Vagina (tissue), 2 donors: ENCODE data around the gene DPP10. TPM values are rescaled to one million over a fixed set of nuclear protein-coding genes. Genes with fewer than 3 reads are reported as not detected.

Experiments
- DNase-seq, 2 donors: peaks; one replicate each; pipeline ENCODE4 v3.0.0-alpha.2; 2017; ENCODE audit errors: extremely low spot score in 2 of 2
- H3K27ac ChIP-seq: fragments of 200-600 bp; sonication (generic); one replicate; pipeline ENCODE4 v1.5.1; 2019
- H3K27me3 ChIP-seq: fragments of 200-600 bp; sonication (generic); one replicate; pipeline ENCODE4 v1.5.1; 2019
- H3K36me3 ChIP-seq, 2 donors: fragments of 200-600 bp; sonication (generic); one replicate each; pipeline ENCODE4 v1.5.1; 2017 to 2019
- H3K4me1 ChIP-seq: fragments of 200-600 bp; sonication (generic); one replicate; pipeline ENCODE4 v1.5.1; 2019
- H3K4me3 ChIP-seq, 2 donors: fragments of 200-600 bp; sonication (generic); 1 replicate in 1 of 2; 2 replicates in 1 of 2; pipeline ENCODE4 v1.5.1; 2016 to 2019
- H3K9me3 ChIP-seq: fragments of 200-600 bp; sonication (generic); one replicate; pipeline ENCODE4 v1.5.1; 2019
- CTCF ChIP-seq, 3 experiments: fragments of 450-650 bp in 2 of 3; fragments of 200-600 bp in 1 of 3; sonication (generic) in 1 of 3; IDR thresholded peaks; one replicate each; pipeline ENCODE4 v1.5.1; 2017 to 2019; ENCODE audit warnings: antibody characterized with exemption in 3 of 3, mild to moderate bottlenecking in 2 of 3, moderate library complexity in 2 of 3
- POLR2A ChIP-seq, 2 donors: fragments of 450-650 bp; IDR thresholded peaks; one replicate each; pipeline ENCODE4 v1.6.1; 2017; ENCODE audit warnings: antibody characterized with exemption in 2 of 2, mild to moderate bottlenecking in 2 of 2, moderate library complexity in 2 of 2
- POLR2AphosphoS5 ChIP-seq, 2 donors: sonication (generic); formaldehyde crosslinking; IDR thresholded peaks; one replicate each; pipeline ENCODE4 v1.9.0; 2017; ENCODE audit warnings: antibody characterized with exemption in 2 of 2, mild to moderate bottlenecking in 2 of 2, low read depth in 1 of 2; ENCODE audit not compliant: insufficient read depth in 1 of 2
- intact Hi-C: fragments of 100-400 bp; cut with DNase I; formaldehyde crosslinking; loops from one replicate; pipeline ENCODE4 v1.15.1; 2023
- total RNA-seq: library from RNA; depleted of rRNA; stranded (reverse); fragments of >200 nt; gene quantifications from one replicate; pipeline ENCODE4 v1.2.3, GENCODE V29; 2016

Gene DPP10
- total RNA-seq, 1 donor from 2014 or later: not detected

- Histone ChIP-seq H3K36me3 (no peaks in the 10 kb centered on the region), H3K4me3 (no peak overlapping the region), H3K4me1 (no peaks in the 10 kb centered on the region), H3K27ac (no peak overlapping the region), H3K9me3 (no peaks in the 10 kb centered on the region), H3K27me3 (no peaks in the 10 kb centered on the region)
- intact Hi-C loops: no loop called here
- TF ChIP-seq POLR2AphosphoS5 (IDR thresholded peaks at IDR 0.05; ENCODE audit: insufficient read depth in 1 of 2, low read depth in 1 of 2) (no peak), CTCF (IDR thresholded peaks at IDR 0.05) (no peak)
- no peak for DNase-seq
These were observed 1138.3 kb downstream of the DPP10 start for GRCh38 chr2:115580784-115581183.

- Histone ChIP-seq H3K27ac (no peak overlapping the region), H3K36me3 (no peaks in the 10 kb centered on the region), H3K9me3 (no peaks in the 10 kb centered on the region), H3K4me3 (no peak overlapping the region), H3K4me1 (no peaks in the 10 kb centered on the region), H3K27me3 (no peaks in the 10 kb centered on the region)
- TF ChIP-seq CTCF (IDR thresholded peaks at IDR 0.05): no peak
- no peak for TF ChIP-seq POLR2AphosphoS5 (IDR thresholded peaks at IDR 0.05; ENCODE audit: insufficient read depth in 1 of 2, low read depth in 1 of 2)
- no peak for TF ChIP-seq POLR2A (IDR thresholded peaks at IDR 0.05)
- no peak for DNase-seq
- intact Hi-C loops: no loop called here
These were observed 1142.1 kb downstream of the DPP10 start for GRCh38 chr2:115584507-115584906.

- DNase-seq: no peak
- Histone ChIP-seq H3K4me1 (no peaks in the 10 kb centered on the region), H3K4me3 (no peak overlapping the region), H3K9me3 (no peaks in the 10 kb centered on the region), H3K27me3 (no peaks in the 10 kb centered on the region), H3K27ac (no peak overlapping the region), H3K36me3 (no peaks in the 10 kb centered on the region)
- TF ChIP-seq POLR2AphosphoS5 (IDR thresholded peaks at IDR 0.05; ENCODE audit: insufficient read depth in 1 of 2, low read depth in 1 of 2): no peak
- intact Hi-C loops: no loop called here
These were observed 1154.4 kb downstream of the DPP10 start for GRCh38 chr2:115596659-115597375.

- Histone ChIP-seq H3K27ac (no peak overlapping the region), H3K36me3 (no peaks in the 10 kb centered on the region), H3K4me3 (no peak overlapping the region), H3K27me3 (no peaks in the 10 kb centered on the region), H3K9me3 (no peaks in the 10 kb centered on the region), H3K4me1 (no peaks in the 10 kb centered on the region)
- TF ChIP-seq POLR2A (IDR thresholded peaks at IDR 0.05): no peak
- TF ChIP-seq CTCF (IDR thresholded peaks at IDR 0.05): no peak
- no peak for TF ChIP-seq POLR2AphosphoS5 (IDR thresholded peaks at IDR 0.05; ENCODE audit: insufficient read depth in 1 of 2, low read depth in 1 of 2)
- no peak for DNase-seq
- intact Hi-C loops: no loop called here
These were observed 1160.8 kb downstream of the DPP10 start for GRCh38 chr2:115603285-115603684.

GRCh38 chr2:115606350-115606749, 1163.9 kb downstream of the DPP10 start:
- intact Hi-C loops: no loop called here
- Histone ChIP-seq H3K27ac (no peak overlapping the region), H3K4me1 (no peaks in the 10 kb centered on the region), H3K36me3 (no peaks in the 10 kb centered on the region), H3K9me3 (no peaks in the 10 kb centered on the region), H3K27me3 (no peaks in the 10 kb centered on the region), H3K4me3 (no peak overlapping the region)
- no peak for TF ChIP-seq POLR2A (IDR thresholded peaks at IDR 0.05)
- no peak for TF ChIP-seq CTCF (IDR thresholded peaks at IDR 0.05)
- TF ChIP-seq POLR2AphosphoS5 (IDR thresholded peaks at IDR 0.05; ENCODE audit: insufficient read depth in 1 of 2, low read depth in 1 of 2): no peak
- no peak for DNase-seq
